Stimulated activated CD4-positive, alpha-beta T cell treated with anti-CD3 and anti-CD28 coated beads, Interleukin-2, amount 100 ng/mL, for 48 hours (primary cell): ENCODE data around the gene OFD1.
"Not testable (repeated sequence)": the region's sequence is repeated elsewhere in the genome, so short reads cannot be mapped to it uniquely, and the experiment has no call there.

Experiments used
- DNase-seq, 2 donors: peaks; one replicate each; pipeline ENCODE4 v3.0.0-alpha.2; 2020

OFD1 gene

GRCh38 chrX:13702111-13702789 is 32.3 kb upstream of the OFD1 start:
- no peak for DNase-seq

- no peak for DNase-seq
Measured at GRCh38 chrX:13703135-13703534, 31.4 kb upstream of the OFD1 start.

- DNase-seq: no peak
Measured at GRCh38 chrX:13703589-13703988, 31.0 kb upstream of the OFD1 start.

- no peak for DNase-seq
Measured at GRCh38 chrX:13711141-13711540, 23.4 kb upstream of the OFD1 start.

GRCh38 chrX:13716455-13716854 is 18.1 kb upstream of the OFD1 start:
- no peak for DNase-seq

GRCh38 chrX:13716905-13717304 is 17.6 kb upstream of the OFD1 start:
- no peak for DNase-seq

GRCh38 chrX:13717700-13718472 is 16.7 kb upstream of the OFD1 start:
- DNase-seq: no peak

- no peak for DNase-seq
Measured at GRCh38 chrX:13719192-13719856, 15.2 kb upstream of the OFD1 start.

GRCh38 chrX:13721371-13721770 is 13.2 kb upstream of the OFD1 start:
- DNase-seq: no peak

GRCh38 chrX:13721819-13722519 is 12.6 kb upstream of the OFD1 start:
- DNase-seq: no peak

- DNase-seq: peak in 1 of 2 donors; percentile 5
Measured at GRCh38 chrX:13724878-13725277, 9.7 kb upstream of the OFD1 start.

- DNase-seq: not testable (repeated sequence)
Measured at GRCh38 chrX:13726583-13726982, 8.0 kb upstream of the OFD1 start.

- DNase-seq: not testable (repeated sequence)
Measured at GRCh38 chrX:13730523-13730922, 4.0 kb upstream of the OFD1 start.

GRCh38 chrX:13732246-13733067 is 2.1 kb upstream of the OFD1 start:
- no peak for DNase-seq

GRCh38 chrX:13733506-13733905 is 1.0 kb upstream of the OFD1 start:
- DNase-seq: no peak

GRCh38 chrX:13741695-13742094 is 7.1 kb downstream of the OFD1 start:
- no peak for DNase-seq

- DNase-seq: peak in 1 of 2 donors; percentile 28
Measured at GRCh38 chrX:13742397-13743176, 8.0 kb downstream of the OFD1 start.

GRCh38 chrX:13747836-13748235 is 13.3 kb downstream of the OFD1 start:
- no peak for DNase-seq

- DNase-seq: no peak
Measured at GRCh38 chrX:13748486-13748885, 13.9 kb downstream of the OFD1 start.

GRCh38 chrX:13750204-13750603 is 15.7 kb downstream of the OFD1 start:
- DNase-seq: no peak

GRCh38 chrX:13750812-13751211 is 16.3 kb downstream of the OFD1 start:
- DNase-seq: no peak

GRCh38 chrX:13752141-13752540 is 17.6 kb downstream of the OFD1 start:
- DNase-seq: no peak
